ENCODE results near the gene CETN2.

DNA sequence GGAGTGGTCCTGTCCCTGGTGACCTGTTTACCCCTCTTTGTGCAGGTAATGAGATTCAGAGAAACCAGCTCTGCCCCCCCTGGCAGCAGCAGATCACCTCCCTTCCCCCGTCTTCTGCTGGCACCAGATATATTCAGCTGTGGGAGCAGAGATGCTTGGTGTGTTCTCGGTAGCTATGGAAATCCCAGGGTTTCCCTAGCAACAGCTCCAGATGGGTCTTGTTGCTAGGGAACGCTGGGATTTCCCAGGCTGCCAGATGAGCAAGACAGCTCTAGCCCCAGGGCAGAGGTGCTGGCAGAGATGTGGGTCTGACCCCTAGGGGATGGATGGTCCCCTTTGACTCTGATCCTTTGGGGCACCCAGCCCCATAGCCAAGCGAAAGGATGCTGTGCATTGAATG is 20.2 kb downstream of the CETN2 start:
- TF ChIP-seq, protein P1, sequence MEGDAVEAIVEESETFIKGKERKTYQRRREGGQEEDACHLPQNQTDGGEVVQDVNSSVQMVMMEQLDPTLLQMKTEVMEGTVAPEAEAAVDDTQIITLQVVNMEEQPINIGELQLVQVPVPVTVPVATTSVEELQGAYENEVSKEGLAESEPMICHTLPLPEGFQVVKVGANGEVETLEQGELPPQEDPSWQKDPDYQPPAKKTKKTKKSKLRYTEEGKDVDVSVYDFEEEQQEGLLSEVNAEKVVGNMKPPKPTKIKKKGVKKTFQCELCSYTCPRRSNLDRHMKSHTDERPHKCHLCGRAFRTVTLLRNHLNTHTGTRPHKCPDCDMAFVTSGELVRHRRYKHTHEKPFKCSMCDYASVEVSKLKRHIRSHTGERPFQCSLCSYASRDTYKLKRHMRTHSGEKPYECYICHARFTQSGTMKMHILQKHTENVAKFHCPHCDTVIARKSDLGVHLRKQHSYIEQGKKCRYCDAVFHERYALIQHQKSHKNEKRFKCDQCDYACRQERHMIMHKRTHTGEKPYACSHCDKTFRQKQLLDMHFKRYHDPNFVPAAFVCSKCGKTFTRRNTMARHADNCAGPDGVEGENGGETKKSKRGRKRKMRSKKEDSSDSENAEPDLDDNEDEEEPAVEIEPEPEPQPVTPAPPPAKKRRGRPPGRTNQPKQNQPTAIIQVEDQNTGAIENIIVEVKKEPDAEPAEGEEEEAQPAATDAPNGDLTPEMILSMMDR (IDR thresholded peaks at IDR 0.05; ENCODE audit: low read length), result no peak
- no peak for TF ChIP-seq EZH2 (IDR thresholded peaks at IDR 0.05; ENCODE audit: borderline replicate concordance, low read length)

Data from OCI-LY1 (cell line).